Effector CD8-positive, alpha-beta T cell (primary cell): ENCODE data around the gene HDAC6.
"Not testable (repeated sequence)": the region's sequence is repeated elsewhere in the genome, so short reads cannot be mapped to it uniquely, and the experiment has no call there.

ENCODE experiments used
- DNase-seq: peaks from one replicate; lab custom pipeline; 2025; lab: John Stamatoyannopoulos, UW

Gene HDAC6

DNA sequence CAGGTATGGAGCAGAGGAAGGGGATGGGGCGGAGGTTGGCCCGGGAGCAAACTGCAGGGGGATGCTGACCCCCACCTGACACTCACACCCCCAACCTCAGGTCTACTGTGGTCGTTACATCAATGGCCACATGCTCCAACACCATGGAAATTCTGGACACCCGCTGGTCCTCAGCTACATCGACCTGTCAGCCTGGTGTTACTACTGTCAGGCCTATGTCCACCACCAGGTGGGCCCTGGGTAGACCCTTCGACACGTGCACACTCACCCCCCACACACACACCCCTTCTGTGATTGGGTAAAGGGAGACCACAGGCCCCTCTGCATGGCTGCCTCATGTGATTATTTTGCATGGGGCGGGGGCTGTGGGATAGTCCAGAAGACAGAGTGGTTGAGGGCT is 22.2 kb downstream of the HDAC6 start:
- DNase-seq, result no peak

DNA sequence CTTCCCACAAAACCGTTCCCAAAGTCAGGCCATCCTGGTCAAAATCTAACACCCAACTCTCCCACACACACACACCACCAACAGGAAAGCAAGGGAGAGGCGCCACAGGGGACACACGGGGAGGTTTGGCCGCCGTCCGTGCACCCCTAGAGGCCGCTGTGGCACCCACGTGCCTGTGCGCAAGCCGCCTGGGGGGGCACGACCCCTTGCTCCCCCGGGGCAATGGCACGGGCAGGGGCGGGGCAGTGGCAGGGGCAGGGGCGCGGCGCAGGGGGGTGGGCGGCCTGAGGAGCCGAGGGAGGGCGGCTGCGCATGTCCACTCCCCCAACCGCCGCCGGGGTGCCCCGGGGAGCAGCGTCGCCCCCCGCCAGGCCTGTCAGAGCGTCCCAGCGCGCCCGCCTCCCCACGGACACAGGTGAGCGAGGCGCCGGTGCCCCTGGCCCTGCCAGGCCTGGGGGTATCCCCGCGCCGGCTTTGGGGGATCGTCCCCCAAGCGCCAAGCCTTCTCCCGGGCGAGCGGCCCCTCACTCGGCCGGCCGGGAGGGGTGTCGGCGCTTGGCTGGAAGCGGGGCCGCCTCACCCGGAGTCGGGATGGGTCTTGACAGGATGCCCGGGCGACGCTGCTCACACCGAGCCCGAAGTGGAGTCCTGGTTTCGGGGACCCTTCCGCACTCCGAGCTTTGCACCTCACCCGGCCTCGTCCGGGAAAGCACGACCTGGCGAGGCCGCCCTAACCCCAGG is 24.4 kb downstream of the HDAC6 start, which contains the start of gene ERAS:
Gene ERAS (plus strand): TSS at position 379 of the 741 bp plus-strand sequence. CDS start 2,611 bp downstream, outside the sequence.
- DNase-seq, result no peak

DNA sequence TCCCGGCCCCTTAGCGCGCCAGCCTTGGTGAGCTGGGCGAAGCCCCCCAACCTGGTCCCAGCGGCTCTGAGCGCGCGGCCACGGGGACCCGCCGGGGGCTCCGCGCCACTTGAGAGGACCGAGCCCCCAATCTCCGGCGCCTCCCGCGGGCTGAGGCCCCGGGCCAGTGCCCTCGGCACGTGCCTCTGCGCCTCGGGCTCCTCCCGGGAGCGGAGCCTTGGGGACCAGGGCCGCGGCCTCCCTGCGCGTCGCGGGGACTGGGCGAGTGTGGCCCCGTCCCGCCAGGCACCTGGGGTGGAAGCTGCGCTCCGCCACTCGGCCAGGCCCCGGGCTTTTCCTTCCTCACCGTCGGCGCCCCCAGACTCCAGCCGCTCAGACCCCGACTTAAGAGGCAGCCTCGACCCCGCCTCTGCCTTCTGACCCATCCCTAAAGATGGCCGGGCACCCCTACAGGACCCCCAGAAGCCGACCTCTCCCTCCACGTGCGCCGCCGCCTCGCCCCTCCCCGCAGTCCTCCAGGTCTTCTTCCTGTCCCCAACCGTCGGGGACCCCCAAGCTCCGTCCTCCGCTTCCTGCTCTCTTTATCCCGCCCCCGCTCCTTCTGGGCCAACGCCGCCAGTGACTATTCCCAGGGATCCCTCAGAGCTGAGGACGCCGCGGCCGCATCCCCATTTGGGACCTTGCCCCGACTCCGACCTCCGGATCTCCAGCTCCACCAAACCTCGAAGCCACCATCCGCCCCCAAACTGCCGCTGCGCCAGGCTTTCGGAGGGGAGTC is 25.2 kb downstream of the HDAC6 start:
- DNase-seq, result no peak

- DNase-seq, result no peak
These were observed 25.7 kb downstream of the HDAC6 start for GRCh38 chrX:48827654-48827968.

GRCh38 chrX:48829016-48829735 is 27.3 kb downstream of the HDAC6 start:
- no peak for DNase-seq

- DNase-seq, result no peak
These were observed 29.5 kb downstream of the HDAC6 start for GRCh38 chrX:48831136-48831908.

- no peak for DNase-seq
These were observed 30.0 kb downstream of the HDAC6 start for GRCh38 chrX:48831909-48832291.

- DNase-seq, result no peak
These were observed 31.8 kb downstream of the HDAC6 start for GRCh38 chrX:48833542-48834138.

DNA sequence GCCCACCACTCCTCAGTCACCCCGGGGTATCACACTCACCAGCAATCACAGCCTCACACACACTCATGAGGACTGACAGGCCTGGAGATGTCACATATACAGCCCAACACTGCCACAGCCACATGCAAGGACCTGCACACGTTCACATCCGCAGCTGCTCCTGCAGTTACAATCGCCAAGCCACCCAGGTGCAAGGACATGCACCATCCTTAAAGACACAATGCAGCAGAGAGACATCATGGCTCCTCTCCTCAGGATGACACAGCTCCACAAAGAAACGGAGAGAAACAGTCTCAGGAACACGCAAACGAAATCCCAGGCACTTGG is 32.5 kb downstream of the HDAC6 start:
- no peak for DNase-seq

- DNase-seq, result peak; percentile 27
These were observed 33.9 kb downstream of the HDAC6 start, which contains the start of gene PCSK1N for GRCh38 chrX:48835524-48836329. PCSK1N (minus strand) TSS chrX:48835610; CDS start chrX:48835532, 78 bp downstream.

- DNase-seq, result no peak
These were observed 37.8 kb downstream of the HDAC6 start for GRCh38 chrX:48839686-48840085.

DNA sequence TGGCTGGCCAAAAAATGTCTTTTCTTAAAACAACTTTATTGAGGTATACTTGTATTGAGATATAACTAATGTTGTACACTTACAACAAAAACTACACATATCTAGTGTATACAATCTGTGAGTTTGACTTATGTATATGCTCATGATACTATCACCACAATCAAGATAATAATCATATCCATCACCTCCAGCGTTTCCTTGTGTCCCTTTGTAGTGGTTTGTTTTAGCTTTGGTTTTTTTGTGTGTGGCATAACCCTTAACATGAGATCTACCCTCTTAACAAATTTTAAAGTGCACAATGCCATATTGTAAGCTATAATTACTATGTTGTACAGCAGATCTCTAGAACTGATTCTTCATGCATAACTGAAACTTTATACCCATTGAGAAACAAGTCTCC is 47.0 kb downstream of the HDAC6 start:
- no peak for DNase-seq

DNA sequence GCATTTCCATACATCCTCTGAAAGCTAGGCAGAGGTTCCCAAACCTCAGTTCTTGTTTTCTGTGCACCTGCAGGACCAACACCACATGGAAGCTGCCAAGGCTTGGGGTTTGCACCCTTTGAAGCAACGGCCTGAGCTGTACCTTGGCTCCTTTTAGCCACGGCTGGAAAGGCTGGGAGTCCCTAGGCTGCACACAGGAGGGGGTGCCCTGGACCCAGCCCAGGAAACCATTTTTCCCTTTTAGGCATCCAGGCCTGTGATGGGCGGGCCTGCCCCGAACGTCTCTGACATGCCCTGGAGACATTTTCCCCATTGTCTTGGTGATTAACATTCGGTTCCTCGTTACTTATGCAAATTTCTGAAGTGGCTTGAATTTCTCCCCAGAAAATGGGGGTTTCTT is 51.0 kb downstream of the HDAC6 start:
- no peak for DNase-seq

GRCh38 chrX:48853494-48853893 is 51.6 kb downstream of the HDAC6 start:
- not testable (repeated sequence) for DNase-seq

GRCh38 chrX:48854121-48854804 is 52.4 kb downstream of the HDAC6 start:
- not testable (repeated sequence) for DNase-seq

- no peak for DNase-seq
These were observed 53.0 kb downstream of the HDAC6 start for GRCh38 chrX:48854898-48855297.

- no peak for DNase-seq
These were observed 62.3 kb downstream of the HDAC6 start for GRCh38 chrX:48864210-48864609.

GRCh38 chrX:48872017-48872416 is 70.2 kb downstream of the HDAC6 start:
- not testable (repeated sequence) for DNase-seq
